Measurements from ENCODE around the gene THRAP3. TPM values are rescaled to one million over a fixed set of nuclear protein-coding genes. Genes with fewer than 3 reads are reported as not detected.

THRAP3 gene
- total RNA-seq, 4 donors from 2014 or later = 64.1 to 102 (median 76.9) TPM

DNA sequence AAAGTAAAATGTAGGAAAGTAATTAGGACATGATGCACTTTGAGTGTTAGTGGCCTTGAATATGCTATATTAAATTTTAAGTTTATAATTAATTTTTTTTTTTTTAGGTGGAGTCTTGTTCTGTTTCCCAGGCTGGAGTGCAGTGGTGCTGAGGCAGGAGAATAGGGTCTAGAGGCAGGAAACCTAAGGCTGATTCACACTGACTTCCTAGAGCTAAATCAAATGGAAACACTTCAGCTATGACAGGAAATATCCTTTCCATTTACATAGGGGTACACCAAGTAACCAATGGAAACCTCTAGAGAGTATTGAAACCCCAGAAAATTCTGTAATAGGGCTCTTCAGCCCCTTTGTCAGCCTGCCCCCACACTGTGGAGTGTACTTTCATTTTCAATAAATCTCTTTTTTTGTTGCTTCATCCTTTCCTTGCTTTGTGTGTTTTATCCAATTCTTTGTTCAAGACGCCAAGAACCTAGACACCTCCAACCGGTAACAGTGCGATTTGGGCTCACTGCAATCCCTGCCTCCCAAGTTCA lies 17.9 kb upstream of the THRAP3 start:
- TF ChIP-seq POLR2A (IDR thresholded peaks at IDR 0.05) (no peak), CTCF (IDR thresholded peaks at IDR 0.05) (no peak)
- no peak overlapping the region for H3K4me3 ChIP-seq (ENCODE audit: low read depth, poor library complexity, severe bottlenecking)
- intact Hi-C loops (cut with DNase I; ENCODE audit: low total_unique reads) = no loop called here
- 86 to 94% methylated on average over 3 of the region's 3 CpGs for WGBS, 2 donors
- DNase-seq (ENCODE audit: low spot score in 2 of 2) = no peak

- peak; percentile 62 to 92 for DNase-seq (ENCODE audit: low spot score in 2 of 2)
- no peak overlapping the region for H3K4me3 ChIP-seq (ENCODE audit: low read depth, poor library complexity, severe bottlenecking)
- intact Hi-C loops (cut with DNase I; ENCODE audit: low total_unique reads) = no loop called here
- 18 to 36% methylated on average over 6 of the region's 6 CpGs for WGBS, 2 donors
- TF ChIP-seq POLR2A (IDR thresholded peaks at IDR 0.05) = no peak
- no peak for TF ChIP-seq CTCF (IDR thresholded peaks at IDR 0.05)
Observed at GRCh38 chr1:36207339-36207738, 16.9 kb upstream of the THRAP3 start.

DNA sequence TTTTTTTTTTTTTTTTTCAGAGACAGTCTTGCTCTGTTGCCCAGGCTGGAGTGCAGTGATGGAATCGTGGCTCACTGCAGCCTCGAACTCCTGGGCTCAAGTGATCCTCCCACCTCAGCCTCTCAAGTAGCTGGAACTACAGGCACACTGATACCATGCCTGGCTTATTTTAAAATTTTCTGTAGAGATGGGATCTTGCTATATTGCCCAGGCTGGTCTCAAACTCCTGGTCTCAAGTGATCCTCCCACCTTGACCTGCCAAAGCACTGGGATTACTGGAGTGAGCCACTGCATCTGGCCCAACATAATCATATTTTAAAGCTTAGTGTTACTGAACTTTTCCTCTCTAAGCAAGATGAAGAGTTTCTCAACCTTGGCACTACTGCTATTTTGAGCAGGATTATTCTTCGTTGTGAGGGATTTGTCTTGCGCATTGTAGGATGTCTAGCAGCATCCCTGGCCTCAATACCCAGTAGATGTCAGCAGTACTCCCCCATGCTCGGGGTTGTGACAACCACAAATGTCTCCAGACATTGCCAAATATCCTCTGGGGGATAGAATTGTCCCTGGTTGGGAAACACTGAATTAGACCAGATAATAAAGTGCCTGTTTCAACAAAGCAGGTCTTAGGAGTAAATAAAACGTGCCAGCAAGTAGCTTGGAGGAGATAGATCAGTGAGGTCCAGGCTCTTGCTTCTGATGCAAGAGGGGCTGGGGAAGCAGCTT lies 15.1 kb upstream of the THRAP3 start:
- intact Hi-C loops (cut with DNase I; ENCODE audit: low total_unique reads) = no loop called here
- H3K4me3 ChIP-seq (ENCODE audit: low read depth, poor library complexity, severe bottlenecking) = no peak overlapping the region
- 69 to 70% methylated on average over 6 of the region's 6 CpGs for WGBS, 2 donors
- peak in 1 of 2 donors; percentile 75 for DNase-seq (ENCODE audit: low spot score in 2 of 2)
- TF ChIP-seq CTCF (IDR thresholded peaks at IDR 0.05) (no peak), POLR2A (IDR thresholded peaks at IDR 0.05) (no peak)

GRCh38 chr1:36211307-36211706 lies 12.9 kb upstream of the THRAP3 start:
- intact Hi-C loops (cut with DNase I; ENCODE audit: low total_unique reads) = no loop called here
- no peak overlapping the region for H3K4me3 ChIP-seq (ENCODE audit: low read depth, poor library complexity, severe bottlenecking)
- WGBS, 2 donors = 92 to 97% methylated on average over 3 of the region's 3 CpGs
- no peak for DNase-seq (ENCODE audit: low spot score in 2 of 2)
- TF ChIP-seq POLR2A (IDR thresholded peaks at IDR 0.05) = no peak
- no peak for TF ChIP-seq CTCF (IDR thresholded peaks at IDR 0.05)

DNA sequence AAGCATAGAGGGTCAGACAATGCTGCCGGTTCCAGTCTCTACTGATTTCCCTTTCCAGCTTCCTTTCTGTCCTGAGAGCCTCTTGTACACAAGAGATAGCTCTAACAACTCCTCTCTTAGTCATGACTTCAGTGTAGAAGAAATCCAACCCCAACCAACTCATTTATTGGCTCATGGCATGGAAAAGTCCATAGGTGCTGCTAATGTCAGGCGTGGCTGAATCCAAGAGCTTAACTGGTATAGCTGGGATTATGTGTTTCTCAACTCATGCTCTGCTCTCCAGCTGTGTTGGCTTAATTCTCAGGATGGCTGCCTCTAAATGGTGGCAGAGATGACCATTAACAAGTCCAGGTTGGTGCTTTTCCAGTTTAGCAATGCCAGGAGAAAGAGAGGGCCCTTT lies 12.4 kb upstream of the THRAP3 start:
- TF ChIP-seq CTCF (IDR thresholded peaks at IDR 0.05) = no peak
- no peak for TF ChIP-seq POLR2A (IDR thresholded peaks at IDR 0.05)
- intact Hi-C loops (cut with DNase I; ENCODE audit: low total_unique reads) = no loop called here
- no peak overlapping the region for H3K4me3 ChIP-seq (ENCODE audit: low read depth, poor library complexity, severe bottlenecking)
- WGBS, 2 donors = 60 to 77% methylated on average over 2 of the region's 2 CpGs
- no peak for DNase-seq (ENCODE audit: low spot score in 2 of 2)

All from lower leg skin (tissue), 4 donors.